Measurements from ENCODE around the gene FBXL13. TPM values are rescaled to one million over a fixed set of nuclear protein-coding genes. Genes with fewer than 3 reads are reported as not detected.

The FBXL13 gene
- total RNA-seq, 4 donors from 2014 or later, result 0.20 to 3.5 (median 1.8) TPM

DNA sequence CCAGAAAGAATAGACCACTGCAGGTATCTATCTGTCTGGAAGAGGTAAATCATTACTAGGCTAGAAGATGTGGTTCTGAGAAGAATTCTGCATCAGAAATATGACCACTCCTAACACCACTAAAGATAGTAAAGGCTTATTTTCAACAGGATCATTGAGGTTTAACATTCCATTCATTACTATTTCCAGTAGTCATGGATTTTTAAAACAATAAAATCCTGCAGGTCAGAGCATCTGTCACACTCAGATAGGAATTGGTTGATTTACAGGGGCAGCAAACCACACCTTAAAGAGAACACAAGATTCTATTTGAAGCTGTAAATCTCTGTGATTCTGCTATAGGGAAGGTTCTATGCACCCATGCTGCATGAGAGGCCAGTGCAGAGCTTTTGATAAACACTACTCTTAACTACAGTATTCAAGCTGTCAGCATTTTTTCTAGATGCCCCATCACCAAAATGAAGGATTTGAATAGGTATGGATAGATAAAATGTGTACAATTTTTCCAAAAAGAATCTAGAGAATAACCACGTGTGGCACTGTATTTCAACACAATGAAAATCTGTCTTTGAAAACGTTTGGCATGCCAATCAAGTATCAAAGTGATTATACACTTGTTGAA, 147.2 kb downstream of the FBXL13 start:
- TF ChIP-seq EP300 (IDR thresholded peaks at IDR 0.05) (no peak), POLR2A (IDR thresholded peaks at IDR 0.05) (no peak)
- TF ChIP-seq, protein P1, sequence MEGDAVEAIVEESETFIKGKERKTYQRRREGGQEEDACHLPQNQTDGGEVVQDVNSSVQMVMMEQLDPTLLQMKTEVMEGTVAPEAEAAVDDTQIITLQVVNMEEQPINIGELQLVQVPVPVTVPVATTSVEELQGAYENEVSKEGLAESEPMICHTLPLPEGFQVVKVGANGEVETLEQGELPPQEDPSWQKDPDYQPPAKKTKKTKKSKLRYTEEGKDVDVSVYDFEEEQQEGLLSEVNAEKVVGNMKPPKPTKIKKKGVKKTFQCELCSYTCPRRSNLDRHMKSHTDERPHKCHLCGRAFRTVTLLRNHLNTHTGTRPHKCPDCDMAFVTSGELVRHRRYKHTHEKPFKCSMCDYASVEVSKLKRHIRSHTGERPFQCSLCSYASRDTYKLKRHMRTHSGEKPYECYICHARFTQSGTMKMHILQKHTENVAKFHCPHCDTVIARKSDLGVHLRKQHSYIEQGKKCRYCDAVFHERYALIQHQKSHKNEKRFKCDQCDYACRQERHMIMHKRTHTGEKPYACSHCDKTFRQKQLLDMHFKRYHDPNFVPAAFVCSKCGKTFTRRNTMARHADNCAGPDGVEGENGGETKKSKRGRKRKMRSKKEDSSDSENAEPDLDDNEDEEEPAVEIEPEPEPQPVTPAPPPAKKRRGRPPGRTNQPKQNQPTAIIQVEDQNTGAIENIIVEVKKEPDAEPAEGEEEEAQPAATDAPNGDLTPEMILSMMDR (IDR thresholded peaks at IDR 0.05), result no peak
- H3K4me1 ChIP-seq, result no peaks in the 10 kb centered on the region
- no peak overlapping the region for H3K27ac ChIP-seq
- DNase-seq (ENCODE audit: low spot score in 2 of 2), result no peak
- H3K4me3 ChIP-seq, result no peak overlapping the region
- H3K36me3 ChIP-seq, result no peaks in the 10 kb centered on the region
- no peaks in the 10 kb centered on the region for H3K27me3 ChIP-seq
- WGBS, 2 donors, result 28 to 38% methylated on average over 2 of the region's 2 CpGs
- no peaks in the 10 kb centered on the region for H3K9me3 ChIP-seq

DNA sequence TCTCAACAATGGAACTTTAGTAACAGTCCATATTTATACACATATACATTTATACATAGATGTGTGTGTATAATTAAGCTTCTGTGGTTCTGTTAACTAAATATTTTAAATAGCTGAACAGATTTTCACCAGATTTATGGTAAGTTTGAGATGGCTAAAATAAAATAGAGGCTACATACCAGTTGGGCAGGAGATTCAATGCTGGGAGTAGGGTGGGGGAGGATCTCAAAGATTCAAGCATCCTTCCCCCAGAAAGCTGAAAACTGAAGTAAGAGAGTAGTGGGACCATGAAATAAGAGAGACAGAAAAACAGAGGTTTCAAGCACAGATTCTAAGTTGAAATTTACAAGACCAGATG, 147.8 kb downstream of the FBXL13 start:
- DNase-seq (ENCODE audit: low spot score in 2 of 2), result no peak
- Histone ChIP-seq H3K9me3 (no peaks in the 10 kb centered on the region), H3K36me3 (no peaks in the 10 kb centered on the region), H3K4me1 (no peaks in the 10 kb centered on the region), H3K27me3 (no peaks in the 10 kb centered on the region), H3K4me3 (no peak overlapping the region), H3K27ac (no peak overlapping the region)
- no peak for TF ChIP-seq POLR2A (IDR thresholded peaks at IDR 0.05)
- no peak for TF ChIP-seq EP300 (IDR thresholded peaks at IDR 0.05)
- TF ChIP-seq, protein P1 (IDR thresholded peaks at IDR 0.05), result no peak

DNA sequence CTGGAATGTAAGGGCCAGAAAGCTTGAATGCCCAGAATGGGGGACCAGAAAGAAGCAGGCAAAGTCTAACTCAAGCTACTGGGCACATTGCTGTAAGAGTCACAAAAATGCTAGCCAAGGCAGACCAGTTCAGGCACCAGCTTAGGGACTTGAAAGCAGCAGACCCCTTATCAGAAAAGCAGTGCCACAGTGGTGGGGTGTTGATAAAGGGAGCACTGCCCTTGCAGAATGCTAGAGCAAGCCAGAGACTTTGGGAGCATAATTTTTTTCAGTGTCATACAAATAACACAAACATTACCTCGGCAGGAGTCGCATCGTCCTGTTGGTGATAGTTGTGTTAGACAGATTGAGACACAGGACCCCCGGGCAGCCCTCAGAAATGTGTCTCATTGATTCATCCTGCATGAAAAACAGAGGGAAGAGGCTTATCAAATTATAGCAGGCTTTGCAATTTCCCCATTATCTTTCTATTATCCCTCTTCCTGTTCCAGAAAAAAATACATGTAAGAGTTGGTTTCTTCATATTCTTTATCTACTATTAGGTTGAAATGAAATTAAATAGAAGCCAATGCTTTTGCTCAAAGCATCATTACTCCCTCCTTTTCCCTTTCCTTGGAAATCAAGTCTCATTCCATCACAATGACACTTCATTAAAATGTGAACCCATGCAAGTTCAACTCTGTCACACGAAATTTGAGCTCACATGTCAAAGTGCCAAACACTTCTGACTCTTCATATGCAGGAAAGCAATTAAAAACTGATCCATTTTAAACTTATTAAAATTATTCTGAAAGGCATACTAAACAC, 148.4 kb downstream of the FBXL13 start:
- no peaks in the 10 kb centered on the region for H3K9me3 ChIP-seq
- no peaks in the 10 kb centered on the region for H3K27me3 ChIP-seq
- no peaks in the 10 kb centered on the region for H3K4me1 ChIP-seq
- H3K4me3 ChIP-seq, result no peak overlapping the region
- TF ChIP-seq, protein P1 (IDR thresholded peaks at IDR 0.05), result no peak
- TF ChIP-seq EP300 (IDR thresholded peaks at IDR 0.05), result no peak
- no peak for TF ChIP-seq POLR2A (IDR thresholded peaks at IDR 0.05)
- no peaks in the 10 kb centered on the region for H3K36me3 ChIP-seq
- no peak overlapping the region for H3K27ac ChIP-seq
- no peak for DNase-seq (ENCODE audit: low spot score in 2 of 2)
- 51 to 56% methylated on average over 5 of the region's 5 CpGs for WGBS, 2 donors

DNA sequence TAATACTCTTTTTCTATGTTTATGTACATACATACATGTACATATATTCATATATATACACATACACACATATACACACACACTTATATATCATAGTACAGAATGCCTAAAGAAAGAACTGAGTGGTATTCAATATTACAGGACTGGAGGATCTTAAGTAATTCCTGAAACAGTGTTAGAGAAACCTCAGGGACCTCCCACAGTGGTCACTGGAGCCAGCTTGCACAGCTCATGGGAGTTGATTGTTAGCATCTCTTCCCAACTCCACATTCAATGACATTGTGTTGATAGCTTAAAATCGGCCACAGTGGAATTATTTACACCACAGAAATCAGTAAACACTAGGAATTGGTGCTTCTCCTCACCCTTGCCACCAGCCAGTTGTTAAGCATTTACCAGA, 155.8 kb downstream of the FBXL13 start:
- no peak overlapping the region for H3K27ac ChIP-seq
- no peaks in the 10 kb centered on the region for H3K9me3 ChIP-seq
- TF ChIP-seq EP300 (IDR thresholded peaks at IDR 0.05) (no peak), POLR2A (IDR thresholded peaks at IDR 0.05) (no peak)
- TF ChIP-seq, protein P1 (IDR thresholded peaks at IDR 0.05), result no peak
- H3K4me1 ChIP-seq, result peaks cover 0 to 13% (median 0%) of the 10 kb centered on the region in 4 donors
- DNase-seq (ENCODE audit: low spot score in 2 of 2), result no peak
- no peak overlapping the region for H3K4me3 ChIP-seq
- 20 to 33% methylated on average over 1 of the region's 1 CpG for WGBS, 2 donors
- H3K27me3 ChIP-seq, result no peaks in the 10 kb centered on the region
- H3K36me3 ChIP-seq, result no peaks in the 10 kb centered on the region
